COR-L47 (cell line): ENCODE measurements around the gene BCLAF3.

Experiments used
- DNase-seq: peaks from one replicate; lab custom pipeline; 2025; lab: John Stamatoyannopoulos, UW

The BCLAF3 gene

GRCh38 chrX:19966056-19966455 lies 24.8 kb downstream of the BCLAF3 start:
- DNase-seq, result no peak

GRCh38 chrX:19964017-19964710 lies 26.7 kb downstream of the BCLAF3 start:
- DNase-seq, result no peak

GRCh38 chrX:19960913-19961312 lies 29.9 kb downstream of the BCLAF3 start:
- no peak for DNase-seq

- DNase-seq, result no peak
Measured at GRCh38 chrX:19958552-19959486, 32.0 kb downstream of the BCLAF3 start.

- DNase-seq, result no peak
Measured at GRCh38 chrX:19956923-19957322, 33.9 kb downstream of the BCLAF3 start.

GRCh38 chrX:19956306-19956705 lies 34.6 kb downstream of the BCLAF3 start:
- no peak for DNase-seq

- DNase-seq, result no peak
Measured at GRCh38 chrX:19955306-19955705, 35.6 kb downstream of the BCLAF3 start.

GRCh38 chrX:19954335-19955096 lies 36.3 kb downstream of the BCLAF3 start:
- no peak for DNase-seq

GRCh38 chrX:19953145-19953544 lies 37.7 kb downstream of the BCLAF3 start:
- no peak for DNase-seq

GRCh38 chrX:19949340-19949739 lies 41.5 kb downstream of the BCLAF3 start:
- DNase-seq, result no peak

- no peak for DNase-seq
Measured at GRCh38 chrX:19947612-19948011, 43.2 kb downstream of the BCLAF3 start.
